H9 (cell line): ENCODE results near the gene TAOK2. TPM values are rescaled to one million over a fixed set of nuclear protein-coding genes. Genes with fewer than 3 reads are reported as not detected.

ENCODE experiments used
- DNase-seq: peaks from one replicate; pipeline ENCODE4 v3.0.0-alpha.2; 2017
- H2AFZ ChIP-seq: one replicate; pipeline ENCODE4 v1.6.1; 2013; ENCODE audit warnings: mild to moderate bottlenecking, low read length, control low read depth, moderate library complexity
- H2AK5ac ChIP-seq: 2 replicates; pipeline ENCODE4 v1.6.1; 2013; ENCODE audit warnings: low read length, control low read depth, mixed read lengths; ENCODE audit not compliant: insufficient read length
- H2BK120ac ChIP-seq: one replicate; pipeline ENCODE4 v1.6.1; 2013; ENCODE audit warnings: low read depth, mild to moderate bottlenecking, low read length, control low read depth, inconsistent platforms; ENCODE audit not compliant: poor library complexity, severe bottlenecking
- H2BK12ac ChIP-seq: 2 replicates; pipeline ENCODE4 v1.6.1; 2013; ENCODE audit warnings: low read length, control low read depth, mixed read lengths, low read depth; ENCODE audit not compliant: insufficient read length
- H2BK15ac ChIP-seq: 2 replicates; pipeline ENCODE4 v1.6.1; 2013; ENCODE audit warnings: low read depth, low read length, control low read depth
- H2BK20ac ChIP-seq: one replicate; pipeline ENCODE4 v1.6.1; 2013; ENCODE audit warnings: low read depth, mild to moderate bottlenecking, low read length, control low read depth, inconsistent platforms; ENCODE audit not compliant: poor library complexity, severe bottlenecking
- H2BK5ac ChIP-seq: 2 replicates; pipeline ENCODE4 v1.6.1; 2013; ENCODE audit warnings: low read length, control low read depth, mixed read lengths; ENCODE audit not compliant: insufficient read length
- H3K14ac ChIP-seq: 2 replicates; pipeline ENCODE4 v1.6.1; 2013; ENCODE audit warnings: low read length, control low read depth; ENCODE audit not compliant: insufficient read depth
- H3K18ac ChIP-seq: 2 replicates; pipeline ENCODE4 v1.6.1; 2013; ENCODE audit warnings: low read depth, mild to moderate bottlenecking, mixed read lengths, low read length, control low read depth; ENCODE audit not compliant: insufficient read length
- H3K23ac ChIP-seq: 2 replicates; pipeline ENCODE4 v1.6.1; 2013; ENCODE audit warnings: low read length, control low read depth, mixed read lengths, low read depth; ENCODE audit not compliant: insufficient read length
- H3K23me2 ChIP-seq: 2 replicates; pipeline ENCODE4 v1.6.1; 2013; ENCODE audit warnings: low read depth, mild to moderate bottlenecking, mixed read lengths, low read length, control low read depth; ENCODE audit not compliant: insufficient read length, poor library complexity, severe bottlenecking
- H3K27ac ChIP-seq: 2 replicates; pipeline ENCODE4 v1.5.1; 2013; ENCODE audit warnings: low read length, control low read depth, mixed read lengths, low read depth; ENCODE audit not compliant: insufficient read length
- H3K27me3 ChIP-seq: 2 replicates; pipeline ENCODE4 v1.6.1; 2013; ENCODE audit warnings: low read length, control low read depth, inconsistent platforms; ENCODE audit not compliant: insufficient read depth
- H3K4ac ChIP-seq: 2 replicates; pipeline ENCODE4 v1.6.1; 2013; ENCODE audit warnings: low read depth, mild to moderate bottlenecking, control low read depth, inconsistent platforms, low read length, moderate library complexity
- H3K4me1 ChIP-seq: 2 replicates; pipeline ENCODE4 v1.6.1; 2013; ENCODE audit warnings: low read length, control low read depth, inconsistent platforms; ENCODE audit not compliant: insufficient read depth
- H3K4me2 ChIP-seq: 2 replicates; pipeline ENCODE4 v1.6.1; 2013; ENCODE audit warnings: low read length, control low read depth, mixed read lengths; ENCODE audit not compliant: insufficient read length, insufficient read depth
- H3K56ac ChIP-seq: 2 replicates; pipeline ENCODE4 v1.6.1; 2013; ENCODE audit warnings: low read depth, mild to moderate bottlenecking, mixed read lengths, low read length, control low read depth; ENCODE audit not compliant: insufficient read length
- H3K79me1 ChIP-seq: 2 replicates; pipeline ENCODE4 v1.6.1; 2013; ENCODE audit warnings: low read depth, mild to moderate bottlenecking, moderate library complexity, low read length, control low read depth, inconsistent platforms; ENCODE audit not compliant: insufficient read depth, poor library complexity, severe bottlenecking
- H3K79me2 ChIP-seq: 2 replicates; pipeline ENCODE4 v1.6.1; 2013; ENCODE audit warnings: low read length, control low read depth, inconsistent platforms; ENCODE audit not compliant: insufficient read depth
- H3K9ac ChIP-seq: 2 replicates; pipeline ENCODE4 v1.6.1; 2013; ENCODE audit warnings: low read length, control low read depth, mixed read lengths; ENCODE audit not compliant: insufficient read length; ENCODE audit errors: extremely low read depth
- H3K9me3 ChIP-seq: one replicate; pipeline ENCODE4 v1.6.1; 2013; ENCODE audit warnings: low read depth, low read length, inconsistent platforms; ENCODE audit not compliant: control insufficient read depth
- H3T11ph ChIP-seq: one replicate; pipeline ENCODE4 v1.6.1; 2013; ENCODE audit warnings: mild to moderate bottlenecking, low read length, control low read depth, inconsistent platforms
- H4K20me1 ChIP-seq: one replicate; pipeline ENCODE4 v1.6.1; 2013; ENCODE audit not compliant: control insufficient read depth, insufficient read length, insufficient read depth
- H4K5ac ChIP-seq: 2 replicates; pipeline ENCODE4 v1.6.1; 2013; ENCODE audit warnings: low read depth, mild to moderate bottlenecking, mixed read lengths, low read length, control low read depth; ENCODE audit not compliant: insufficient read length
- H4K8ac ChIP-seq: replicated peaks from 2 replicates; pipeline ENCODE4 v1.6.1; 2013; ENCODE audit warnings: low read length, control low read depth, mixed read lengths, low read depth; ENCODE audit not compliant: insufficient read length
- H4K91ac ChIP-seq: 2 replicates; pipeline ENCODE4 v1.6.1; 2013; ENCODE audit warnings: low read depth, mild to moderate bottlenecking, moderate library complexity, mixed read lengths, low read length, control low read depth; ENCODE audit not compliant: insufficient read length
- H3K27ac Mint-ChIP-seq, 3 experiments: 2 replicates in 2 of 3; 3 replicates in 1 of 3; pipeline ENCODE4 v1.8.0; 2020 to 2021; ENCODE audit warnings: mixed read lengths in 3 of 3, mild to moderate bottlenecking in 1 of 3, moderate library complexity in 1 of 3
- H3K27me3 Mint-ChIP-seq: 2 replicates; pipeline ENCODE4 v1.8.0; 2021; ENCODE audit warnings: low read depth, mild to moderate bottlenecking, moderate library complexity, mixed read lengths
- H3K36me3 Mint-ChIP-seq, 3 experiments: 2 replicates in 2 of 3; 3 replicates in 1 of 3; pipeline ENCODE4 v1.8.0; 2020 to 2021; ENCODE audit warnings: low read depth in 3 of 3, mixed read lengths in 3 of 3; ENCODE audit not compliant: insufficient read depth in 1 of 3
- H3K4me1 Mint-ChIP-seq, 2 experiments: 2 replicates each; pipeline ENCODE4 v1.8.0; 2020; ENCODE audit warnings: mixed read lengths in 2 of 2
- H3K4me3 Mint-ChIP-seq, 2 experiments: 2 replicates in 1 of 2; 3 replicates in 1 of 2; pipeline ENCODE4 v1.8.0; 2020 to 2021; ENCODE audit warnings: mild to moderate bottlenecking in 2 of 2, mixed read lengths in 2 of 2, moderate library complexity in 1 of 2
- H3K9me3 Mint-ChIP-seq, 2 experiments: 2 replicates in 1 of 2; 3 replicates in 1 of 2; pipeline ENCODE4 v1.8.0; 2020; ENCODE audit warnings: mild to moderate bottlenecking in 2 of 2, mixed read lengths in 2 of 2, moderate library complexity in 1 of 2
- CTCF ChIP-seq: fragments of 200-600 bp; sonication (generic); conservative IDR thresholded peaks from 3 replicates; pipeline ENCODE4 v1.8.0; 2021; ENCODE audit warnings: antibody characterized with exemption, mild to moderate bottlenecking
- WGBS: extraction: QIAGEN DNeasy Blood & Tissue Kit; methylation state at CpG from one replicate; pipeline ENCODE4 v1.1.7; 2013; ENCODE audit warnings: missing lambda C conversion rate, low lambda C conversion rate, mixed read lengths; ENCODE audit not compliant: insufficient read length; ENCODE audit errors: extremely low coverage; 5-methylcytosine and 5-hydroxymethylcytosine counted together
- total RNA-seq: library from RNA; stranded (reverse); gene quantifications from 2 replicates; pipeline ENCODE4 v1.2.1, GENCODE V29; 2021

Gene TAOK2
- total RNA-seq, 1 experiment from 2014 or later: 43.9 TPM

GRCh38 chr16:30005341-30006094 is 31.9 kb downstream of the TAOK2 start:
- no peaks in the 10 kb centered on the region for H3K9me3 Mint-ChIP-seq
- H3K27ac Mint-ChIP-seq: no peak overlapping the region
- no peaks in the 10 kb centered on the region for H3K27me3 ChIP-seq
- no peak overlapping the region for H2BK5ac ChIP-seq
- H4K91ac ChIP-seq: no peak overlapping the region
- H2AFZ ChIP-seq: no peak overlapping the region
- no peak overlapping the region for H3K18ac ChIP-seq
- peaks cover 2 to 26% of the 10 kb centered on the region in 2 experiments; a peak in 3 of 4 replicates for H3K4me1 Mint-ChIP-seq
- no peak overlapping the region for H3K4me3 Mint-ChIP-seq
- H3K4me1 ChIP-seq: peaks cover 1% of the 10 kb centered on the region; the same call in 1 of the 2 replicates
- WGBS: no CpG with 5 or more reads among the region's 35 CpGs
- no peaks in the 10 kb centered on the region for H3K79me1 ChIP-seq
- no peak overlapping the region for H2BK15ac ChIP-seq
- H3K4ac ChIP-seq: no peak overlapping the region
- no peak overlapping the region for H4K5ac ChIP-seq
- H2BK12ac ChIP-seq: no peak overlapping the region
- DNase-seq: no peak
- no peak overlapping the region for H3T11ph ChIP-seq
- H3K9ac ChIP-seq: no peak overlapping the region
- H2AK5ac ChIP-seq: no peak overlapping the region
- H3K36me3 Mint-ChIP-seq: peaks cover 16 to 32% (median 24%) of the 10 kb centered on the region in 3 experiments
- H4K8ac ChIP-seq: no peak overlapping the region
- H4K20me1 ChIP-seq: no peaks in the 10 kb centered on the region
- H3K79me2 ChIP-seq: no peaks in the 10 kb centered on the region
- TF ChIP-seq CTCF: peak; percentile 77
- no peak overlapping the region for H2BK120ac ChIP-seq
- H3K56ac ChIP-seq: no peak overlapping the region
- no peaks in the 10 kb centered on the region for H3K9me3 ChIP-seq
- no peak overlapping the region for H2BK20ac ChIP-seq
- no peak overlapping the region for H3K23ac ChIP-seq
- no peak overlapping the region for H3K4me2 ChIP-seq
- H3K14ac ChIP-seq: no peak overlapping the region
- no peak overlapping the region for H3K27ac ChIP-seq
- H3K23me2 ChIP-seq: peaks cover 9% of the 10 kb centered on the region
- peaks cover 22% of the 10 kb centered on the region for H3K27me3 Mint-ChIP-seq
